NCI-H510A (cell line): ENCODE measurements around the gene GRAMD1B.

Source experiments
- DNase-seq: peaks from one replicate; lab custom pipeline; 2025; lab: John Stamatoyannopoulos, UW

Gene GRAMD1B

DNA sequence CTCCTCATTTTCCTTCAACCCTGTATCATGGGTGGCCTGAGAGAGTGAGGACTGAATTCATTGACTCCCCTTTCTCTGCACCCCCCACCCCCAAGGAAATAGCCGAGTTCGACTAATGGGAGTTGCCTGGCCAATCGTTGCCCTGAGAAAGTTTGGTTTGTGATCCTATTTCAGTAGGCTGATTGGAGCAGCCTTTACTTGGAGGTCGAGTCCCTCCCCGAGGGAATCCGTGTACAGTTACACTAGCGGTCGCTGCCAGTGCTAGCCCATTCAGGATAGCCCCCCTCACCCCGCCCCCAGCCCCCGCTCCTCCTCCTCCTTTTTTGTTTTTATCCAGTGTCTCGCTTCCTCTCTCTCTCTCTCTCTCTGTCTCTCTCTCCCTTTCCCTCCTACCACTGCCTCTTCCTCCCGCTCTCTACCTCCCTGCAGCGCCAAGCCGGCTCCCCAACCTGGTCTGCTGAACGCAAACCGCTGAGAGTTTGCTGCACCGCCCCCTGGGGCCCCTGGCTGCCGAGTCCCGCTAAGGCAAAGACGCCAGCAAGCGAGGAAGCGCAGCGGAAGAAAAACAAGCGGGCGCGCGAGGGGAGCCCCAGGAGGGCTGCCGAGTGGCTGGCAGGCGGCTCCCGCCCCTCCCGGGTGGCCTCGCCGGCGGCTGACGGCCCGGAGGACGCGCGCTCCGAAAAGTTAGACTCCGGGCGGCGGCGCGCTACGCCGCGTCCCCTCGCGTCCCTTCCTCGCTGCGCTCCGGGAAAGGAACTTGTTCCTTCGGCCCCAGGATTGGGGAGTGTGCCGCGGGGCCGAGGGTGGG is at the start of gene GRAMD1B:
Gene GRAMD1B (plus strand): TSS at position 357 of the 808 bp plus-strand sequence. CDS start 524 bp downstream, outside the sequence.
- no peak for DNase-seq

GRCh38 chr11:123381149-123381548 is 48.9 kb upstream of the GRAMD1B start:
- DNase-seq = no peak

- DNase-seq = no peak
These were observed 48.1 kb upstream of the GRAMD1B start for GRCh38 chr11:123381817-123382554.

DNA sequence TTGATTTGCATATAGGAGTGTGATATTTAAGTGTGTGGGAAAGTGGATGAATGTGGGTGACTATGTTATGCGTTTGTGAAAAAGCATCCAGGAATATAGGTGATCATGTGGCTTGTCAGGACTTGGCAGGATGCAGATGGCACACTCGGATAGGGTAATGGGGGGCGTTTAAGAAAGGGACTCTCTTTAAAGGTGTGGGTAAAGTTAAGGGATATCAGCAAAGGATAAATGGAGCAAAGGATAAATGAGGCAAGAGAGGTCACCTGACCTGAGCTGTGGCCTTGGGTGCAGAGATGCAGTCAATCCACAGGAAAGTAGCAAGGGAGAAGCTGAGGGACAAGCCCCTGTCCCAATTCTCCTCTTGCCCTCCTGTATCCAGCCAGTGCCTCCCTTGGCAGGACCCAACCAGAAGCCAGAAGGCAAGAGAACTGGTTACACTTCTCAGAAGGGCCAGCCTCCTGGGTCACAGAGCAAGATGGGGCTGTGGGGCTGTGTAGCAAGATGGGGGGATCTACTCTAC is 47.5 kb upstream of the GRAMD1B start:
- DNase-seq = no peak

DNA sequence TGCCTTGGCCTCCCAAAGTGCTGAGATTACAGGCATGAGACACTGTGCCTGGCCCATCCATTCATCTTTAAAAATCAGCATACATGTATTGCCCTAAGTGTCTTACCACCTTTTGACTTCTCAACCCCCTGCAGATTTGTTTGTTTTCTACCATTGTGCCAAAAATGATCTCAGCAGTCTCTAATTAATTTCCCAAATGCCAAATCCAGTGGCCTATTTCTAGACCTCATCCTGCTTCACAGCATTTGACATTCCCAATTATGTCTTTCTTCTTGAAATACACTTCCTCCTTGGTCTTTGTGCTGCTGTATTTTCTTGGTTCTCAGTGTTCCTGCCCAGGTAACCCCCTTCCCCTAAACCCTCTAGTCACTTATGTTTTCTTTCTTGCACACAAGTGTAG is 46.0 kb upstream of the GRAMD1B start:
- DNase-seq = no peak

GRCh38 chr11:123386796-123387510 is 43.1 kb upstream of the GRAMD1B start:
- no peak for DNase-seq

- DNase-seq = no peak
These were observed 41.4 kb upstream of the GRAMD1B start for GRCh38 chr11:123388640-123389039.

DNA sequence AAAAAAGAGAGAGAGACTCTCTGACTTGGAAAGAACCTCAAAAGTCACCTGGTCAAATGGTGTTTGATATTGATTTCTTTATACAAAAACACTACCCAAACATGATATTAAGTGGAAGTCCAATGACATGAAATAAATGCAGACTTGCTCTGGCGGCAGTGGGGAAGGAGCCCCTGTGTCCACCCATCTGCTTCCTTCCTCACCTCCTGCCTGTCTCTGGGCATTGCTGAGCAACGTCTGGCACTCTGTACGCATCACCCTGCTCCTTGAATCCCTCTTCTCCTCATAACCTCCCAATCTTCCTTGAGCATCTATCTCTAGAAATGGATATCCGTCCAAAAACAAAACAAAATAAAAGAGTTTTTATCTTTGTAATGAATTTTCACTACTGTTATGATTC is 39.9 kb upstream of the GRAMD1B start:
- no peak for DNase-seq

- DNase-seq = no peak
These were observed 38.3 kb upstream of the GRAMD1B start for GRCh38 chr11:123391646-123392348.

- DNase-seq = no peak
These were observed 37.6 kb upstream of the GRAMD1B start for GRCh38 chr11:123392431-123392830.

DNA sequence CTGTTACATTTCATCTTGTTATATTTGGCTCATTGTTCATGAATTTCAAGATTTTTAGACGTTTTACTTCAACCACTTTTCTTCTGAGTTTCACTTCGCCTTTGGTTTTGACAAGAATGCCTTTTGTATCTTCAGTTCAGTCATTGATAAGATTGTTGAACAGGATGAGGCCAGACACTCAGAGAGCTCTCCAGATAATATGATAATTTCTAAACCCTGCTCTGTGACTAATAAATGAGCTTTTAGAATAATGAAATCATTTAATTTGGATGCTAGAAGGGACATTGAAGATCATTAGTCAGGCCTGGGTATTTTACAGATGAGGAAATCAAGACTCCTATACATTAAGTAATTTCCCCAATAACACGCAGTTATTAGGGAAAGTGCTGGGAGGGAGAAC is 37.2 kb upstream of the GRAMD1B start:
- no peak for DNase-seq

- DNase-seq = no peak
These were observed 36.6 kb upstream of the GRAMD1B start for GRCh38 chr11:123393312-123393927.

- no peak for DNase-seq
These were observed 25.4 kb upstream of the GRAMD1B start for GRCh38 chr11:123404676-123405075.

- DNase-seq = no peak
These were observed 24.9 kb upstream of the GRAMD1B start for GRCh38 chr11:123405123-123405592.

- no peak for DNase-seq
These were observed 23.5 kb upstream of the GRAMD1B start for GRCh38 chr11:123406441-123407129.

GRCh38 chr11:123407130-123407995 is 22.7 kb upstream of the GRAMD1B start:
- no peak for DNase-seq

DNA sequence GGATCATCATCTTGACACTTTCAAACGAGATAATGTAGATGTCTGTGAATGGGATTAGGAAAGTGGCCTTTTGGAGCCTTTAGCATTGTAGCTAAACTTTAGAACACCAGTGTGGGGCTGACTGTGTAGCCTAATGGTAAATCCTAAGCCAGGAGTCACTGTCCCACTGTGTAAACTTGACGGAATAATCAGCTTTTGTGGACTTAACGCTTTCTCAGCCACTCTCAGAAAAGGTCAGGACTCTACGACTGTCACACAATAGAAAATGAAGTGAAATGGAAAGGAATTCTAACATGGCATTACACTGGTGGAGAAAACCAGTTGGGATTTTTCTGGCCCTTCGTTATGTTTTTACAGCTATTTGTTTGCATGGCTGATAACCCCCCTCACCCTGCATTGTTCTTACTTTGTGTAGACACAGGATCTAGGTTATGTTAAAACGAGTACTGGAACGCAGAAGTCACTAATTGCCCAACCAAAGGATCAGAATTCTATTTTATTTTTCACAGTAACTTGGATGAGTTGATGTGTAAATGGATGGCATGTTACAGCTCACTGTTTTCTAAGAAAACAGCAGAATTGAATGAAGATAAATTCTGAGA is 22.0 kb upstream of the GRAMD1B start:
- DNase-seq = no peak

DNA sequence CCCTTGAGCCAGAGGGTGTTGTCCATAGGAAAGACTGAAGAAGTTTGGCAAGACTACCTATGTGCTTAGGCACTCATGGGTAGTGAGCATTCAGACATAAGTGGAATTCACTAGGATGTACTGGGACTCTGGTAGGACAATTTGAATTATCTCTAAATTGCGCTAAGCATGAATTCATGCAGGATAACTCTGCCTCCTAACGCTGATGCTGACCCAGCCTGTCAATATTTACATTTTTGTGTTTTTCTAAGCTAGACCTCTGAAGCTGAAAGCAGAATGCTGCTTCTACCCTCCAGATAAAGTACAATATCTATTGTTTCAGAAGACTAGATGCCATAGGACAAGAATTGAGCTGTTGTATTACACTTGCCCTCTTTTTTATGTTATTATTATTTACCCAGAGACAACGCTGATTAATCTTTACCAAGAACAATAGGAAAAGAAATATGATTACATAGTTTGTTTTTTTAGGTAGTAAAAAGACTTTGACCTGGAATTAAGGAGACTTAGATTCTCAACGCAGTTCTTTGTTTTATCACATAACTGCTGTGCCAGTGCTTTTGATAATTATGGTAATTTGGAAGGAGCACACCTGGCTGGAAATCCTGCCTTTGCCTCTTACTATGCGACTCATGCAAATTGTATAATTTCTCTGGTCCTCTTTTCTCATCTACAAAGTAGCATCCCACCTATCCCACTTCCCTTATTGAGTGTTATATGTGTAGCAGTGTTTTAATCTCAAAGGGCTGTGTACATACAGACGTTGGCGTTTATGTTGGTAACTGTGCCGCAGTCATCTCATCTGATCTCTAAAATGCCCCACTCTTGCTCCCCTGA is 21.2 kb upstream of the GRAMD1B start:
- no peak for DNase-seq
